ENCODE data around the gene SP110. TPM values are rescaled to one million over a fixed set of nuclear protein-coding genes. Genes with fewer than 3 reads are reported as not detected.

SP110 gene
- total and polyA plus RNA-seq, 2 experiments from 2014 or later = 2.3 to 8.2 TPM

DNA sequence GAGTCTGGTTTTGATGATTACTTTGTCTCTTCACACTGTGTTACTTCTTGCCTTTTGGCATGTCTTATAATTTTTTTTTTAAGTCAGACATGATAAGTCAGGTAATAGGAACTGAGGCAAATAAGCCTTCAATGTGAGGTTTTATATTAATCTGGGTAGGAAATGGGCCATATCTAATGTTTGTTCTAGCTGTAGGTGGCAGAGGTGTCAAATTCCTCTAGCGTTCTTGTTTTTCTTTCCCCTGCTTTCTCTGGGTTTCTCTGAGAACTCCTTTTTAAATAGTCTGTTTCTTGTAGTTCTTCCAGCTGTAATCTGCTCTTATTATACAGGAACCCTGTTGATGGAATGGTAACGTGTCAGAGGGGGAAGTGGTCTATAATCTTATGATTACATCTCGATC is 11.5 kb upstream of the SP110 start (continued):
- TF ChIP-seq, protein P1, sequence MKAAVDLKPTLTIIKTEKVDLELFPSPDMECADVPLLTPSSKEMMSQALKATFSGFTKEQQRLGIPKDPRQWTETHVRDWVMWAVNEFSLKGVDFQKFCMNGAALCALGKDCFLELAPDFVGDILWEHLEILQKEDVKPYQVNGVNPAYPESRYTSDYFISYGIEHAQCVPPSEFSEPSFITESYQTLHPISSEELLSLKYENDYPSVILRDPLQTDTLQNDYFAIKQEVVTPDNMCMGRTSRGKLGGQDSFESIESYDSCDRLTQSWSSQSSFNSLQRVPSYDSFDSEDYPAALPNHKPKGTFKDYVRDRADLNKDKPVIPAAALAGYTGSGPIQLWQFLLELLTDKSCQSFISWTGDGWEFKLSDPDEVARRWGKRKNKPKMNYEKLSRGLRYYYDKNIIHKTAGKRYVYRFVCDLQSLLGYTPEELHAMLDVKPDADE (IDR thresholded peaks at IDR 0.05) = no peak
- no peak for TF ChIP-seq ZNF331 (CRISPR knock-in tag; IDR thresholded peaks at IDR 0.05; ENCODE audit: low read depth)
- TF ChIP-seq, protein P2, sequence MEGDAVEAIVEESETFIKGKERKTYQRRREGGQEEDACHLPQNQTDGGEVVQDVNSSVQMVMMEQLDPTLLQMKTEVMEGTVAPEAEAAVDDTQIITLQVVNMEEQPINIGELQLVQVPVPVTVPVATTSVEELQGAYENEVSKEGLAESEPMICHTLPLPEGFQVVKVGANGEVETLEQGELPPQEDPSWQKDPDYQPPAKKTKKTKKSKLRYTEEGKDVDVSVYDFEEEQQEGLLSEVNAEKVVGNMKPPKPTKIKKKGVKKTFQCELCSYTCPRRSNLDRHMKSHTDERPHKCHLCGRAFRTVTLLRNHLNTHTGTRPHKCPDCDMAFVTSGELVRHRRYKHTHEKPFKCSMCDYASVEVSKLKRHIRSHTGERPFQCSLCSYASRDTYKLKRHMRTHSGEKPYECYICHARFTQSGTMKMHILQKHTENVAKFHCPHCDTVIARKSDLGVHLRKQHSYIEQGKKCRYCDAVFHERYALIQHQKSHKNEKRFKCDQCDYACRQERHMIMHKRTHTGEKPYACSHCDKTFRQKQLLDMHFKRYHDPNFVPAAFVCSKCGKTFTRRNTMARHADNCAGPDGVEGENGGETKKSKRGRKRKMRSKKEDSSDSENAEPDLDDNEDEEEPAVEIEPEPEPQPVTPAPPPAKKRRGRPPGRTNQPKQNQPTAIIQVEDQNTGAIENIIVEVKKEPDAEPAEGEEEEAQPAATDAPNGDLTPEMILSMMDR (conservative IDR thresholded peaks at IDR 0.05; ENCODE audit: low read depth in 2 of 2) = no peak
- TF ChIP-seq CREB1 (CRISPR knock-in tag; IDR thresholded peaks at IDR 0.05; ENCODE audit: low read depth) = no peak
- TF ChIP-seq NANOG (IDR thresholded peaks at IDR 0.05; ENCODE audit: borderline replicate concordance) = no peak
- no peak for TF ChIP-seq EZH2phosphoT487 (IDR thresholded peaks at IDR 0.05; ENCODE audit: unreplicated experiment)

DNA sequence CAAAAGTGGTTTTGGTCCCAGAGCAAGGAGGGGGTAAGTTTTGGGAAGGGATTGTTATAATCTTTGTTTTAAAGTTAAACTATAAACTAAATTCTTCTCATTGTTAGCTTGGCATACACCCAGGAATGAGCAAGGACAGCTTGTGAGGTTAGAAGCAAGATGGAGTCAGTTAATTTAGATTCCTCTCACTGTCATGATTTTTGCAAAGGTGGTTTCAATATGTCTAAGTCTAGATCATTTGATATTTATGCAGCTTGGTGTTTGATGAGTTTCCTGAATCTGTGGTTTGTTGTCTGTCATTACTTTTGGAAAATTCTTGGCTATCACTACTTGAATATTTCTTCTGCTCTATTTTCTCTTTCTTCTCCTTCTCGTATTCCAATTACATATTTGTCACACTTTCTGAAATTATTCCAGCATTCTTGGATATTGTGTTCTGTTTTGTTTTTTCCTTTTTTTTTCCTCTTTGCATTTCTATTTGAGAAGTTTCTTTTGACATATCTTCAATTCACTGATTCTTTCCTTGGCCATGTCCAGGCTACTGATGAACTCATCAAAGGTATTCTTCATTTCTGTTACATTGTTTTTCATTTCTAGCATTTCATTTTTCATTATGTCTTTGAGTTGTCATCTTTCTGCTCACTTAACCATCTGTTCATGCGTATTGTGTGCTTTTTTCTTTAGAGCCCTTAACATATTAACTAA is 10.9 kb upstream of the SP110 start:
- peak overlapping the region; percentile 46; the same call in 1 of the 2 replicates for H3K27ac ChIP-seq (ENCODE audit: low read depth)
- H3K4me2 ChIP-seq = no peak overlapping the region
- no peak for TF ChIP-seq POLR2AphosphoS5 (IDR thresholded peaks at IDR 0.05; ENCODE audit: low read depth)
- no peak for TF ChIP-seq JUNB (IDR thresholded peaks at IDR 0.05; ENCODE audit: unreplicated experiment)
- TF ChIP-seq NANOG (IDR thresholded peaks at IDR 0.05; ENCODE audit: borderline replicate concordance) = no peak
- TF ChIP-seq, protein P1 (IDR thresholded peaks at IDR 0.05) = no peak
- TF ChIP-seq EZH2phosphoT487 (IDR thresholded peaks at IDR 0.05; ENCODE audit: unreplicated experiment) = no peak
- TF ChIP-seq CREB1 (CRISPR knock-in tag; IDR thresholded peaks at IDR 0.05; ENCODE audit: low read depth) = no peak
- no peak for TF ChIP-seq STAT1 (IDR thresholded peaks at IDR 0.05; ENCODE audit: unreplicated experiment)
- TF ChIP-seq ZNF331 (CRISPR knock-in tag; IDR thresholded peaks at IDR 0.05; ENCODE audit: low read depth) = no peak
- TF ChIP-seq, protein P3, sequence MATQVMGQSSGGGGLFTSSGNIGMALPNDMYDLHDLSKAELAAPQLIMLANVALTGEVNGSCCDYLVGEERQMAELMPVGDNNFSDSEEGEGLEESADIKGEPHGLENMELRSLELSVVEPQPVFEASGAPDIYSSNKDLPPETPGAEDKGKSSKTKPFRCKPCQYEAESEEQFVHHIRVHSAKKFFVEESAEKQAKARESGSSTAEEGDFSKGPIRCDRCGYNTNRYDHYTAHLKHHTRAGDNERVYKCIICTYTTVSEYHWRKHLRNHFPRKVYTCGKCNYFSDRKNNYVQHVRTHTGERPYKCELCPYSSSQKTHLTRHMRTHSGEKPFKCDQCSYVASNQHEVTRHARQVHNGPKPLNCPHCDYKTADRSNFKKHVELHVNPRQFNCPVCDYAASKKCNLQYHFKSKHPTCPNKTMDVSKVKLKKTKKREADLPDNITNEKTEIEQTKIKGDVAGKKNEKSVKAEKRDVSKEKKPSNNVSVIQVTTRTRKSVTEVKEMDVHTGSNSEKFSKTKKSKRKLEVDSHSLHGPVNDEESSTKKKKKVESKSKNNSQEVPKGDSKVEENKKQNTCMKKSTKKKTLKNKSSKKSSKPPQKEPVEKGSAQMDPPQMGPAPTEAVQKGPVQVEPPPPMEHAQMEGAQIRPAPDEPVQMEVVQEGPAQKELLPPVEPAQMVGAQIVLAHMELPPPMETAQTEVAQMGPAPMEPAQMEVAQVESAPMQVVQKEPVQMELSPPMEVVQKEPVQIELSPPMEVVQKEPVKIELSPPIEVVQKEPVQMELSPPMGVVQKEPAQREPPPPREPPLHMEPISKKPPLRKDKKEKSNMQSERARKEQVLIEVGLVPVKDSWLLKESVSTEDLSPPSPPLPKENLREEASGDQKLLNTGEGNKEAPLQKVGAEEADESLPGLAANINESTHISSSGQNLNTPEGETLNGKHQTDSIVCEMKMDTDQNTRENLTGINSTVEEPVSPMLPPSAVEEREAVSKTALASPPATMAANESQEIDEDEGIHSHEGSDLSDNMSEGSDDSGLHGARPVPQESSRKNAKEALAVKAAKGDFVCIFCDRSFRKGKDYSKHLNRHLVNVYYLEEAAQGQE (IDR thresholded peaks at IDR 0.05; ENCODE audit: unreplicated experiment) = no peak
- TF ChIP-seq ZNF114 (CRISPR knock-in tag; IDR thresholded peaks at IDR 0.05) = no peak
- TF ChIP-seq EZH2 (IDR thresholded peaks at IDR 0.05; ENCODE audit: low read depth, unreplicated experiment) = no peak
- TF ChIP-seq, protein P2 (conservative IDR thresholded peaks at IDR 0.05; ENCODE audit: low read depth in 2 of 2) = no peak

More for the DNA sequence above, 10.9 kb upstream of the SP110 start:
- Mint-ChIP-seq H3K9me3 (peaks cover 19% of the 10 kb centered on the region), H3K27me3 (ENCODE audit: insufficient read depth, low read depth, poor library complexity) (peaks cover 3% of the 10 kb centered on the region), H3K4me3 (no peak overlapping the region), H3K27ac (peak overlapping the region; percentile 92), H3K36me3 (ENCODE audit: low read depth) (peaks cover 17% of the 10 kb centered on the region), H3K4me1 (peaks cover 9% of the 10 kb centered on the region; the same call in 2 of the 3 replicates)
- Histone ChIP-seq H3K9me2 (ENCODE audit: insufficient read depth) (no peaks in the 10 kb centered on the region), H3K36me3 (ENCODE audit: insufficient read depth) (no peaks in the 10 kb centered on the region), H3K79me2 (replicated peaks; ENCODE audit: insufficient read depth) (no peaks in the 10 kb centered on the region), H3K27me3 (ENCODE audit: insufficient read depth) (no peaks in the 10 kb centered on the region), H2AFZ (peak overlapping the region; percentile 54; the same call in 1 of the 2 replicates), H3K4me1 (ENCODE audit: insufficient read depth) (0 out of 2 replicates have a peak, but pooled peaks cover 8% of the 10 kb centered on the region), H3K4me3 (no peak overlapping the region), H3F3A (replicated peaks; ENCODE audit: low read depth) (no peaks in the 10 kb centered on the region), H4K20me1 (replicated peaks; ENCODE audit: insufficient read depth) (no peaks in the 10 kb centered on the region)
- ATAC-seq (no peak), DNase-seq (ENCODE audit: low spot score) (no peak)

All from GM23338 (cell line).